ENCODE measurements around the gene CD3D. TPM values are rescaled to one million over a fixed set of nuclear protein-coding genes. Genes with fewer than 3 reads are reported as not detected.

The CD3D gene
- total and polyA plus RNA-seq, 2 of the 4 experiments (the other 2 are of a cell fraction): not detected

DNA sequence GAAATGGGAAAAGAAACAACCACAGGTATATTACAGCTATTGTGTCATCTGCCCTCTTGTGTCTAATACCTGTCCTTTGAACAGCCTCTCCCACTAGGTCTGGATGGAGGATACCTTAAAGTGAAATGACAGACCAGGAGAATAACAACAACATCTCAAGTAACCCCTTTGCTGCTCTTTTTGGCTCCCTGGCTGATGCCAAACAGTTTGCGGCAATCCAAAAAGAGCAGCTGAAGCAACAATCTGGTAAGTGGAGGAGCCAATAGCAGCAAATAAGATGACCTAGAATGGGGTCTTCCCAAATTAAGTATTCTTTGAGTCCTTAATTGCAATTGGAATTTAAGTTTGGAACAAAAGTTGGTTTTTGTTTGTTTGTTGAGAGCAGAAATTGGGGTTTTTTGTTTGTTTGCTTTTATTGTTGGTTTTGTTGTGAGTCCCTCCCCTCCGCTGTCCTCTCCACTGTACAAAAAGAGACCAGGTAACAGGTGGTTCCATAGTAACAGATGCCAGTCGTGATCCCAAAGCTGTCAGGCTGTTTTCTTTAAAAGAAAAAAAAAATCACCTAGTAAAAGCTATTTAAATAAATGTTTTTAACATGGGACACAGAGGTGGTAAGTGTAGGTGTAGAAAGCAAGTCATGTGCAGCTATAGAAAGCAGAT lies 22.6 kb upstream of the CD3D start:
- Histone ChIP-seq H2AK9ac (replicated peaks; ENCODE audit: low read depth, low read length, poor library complexity) (no peak overlapping the region), H3K4ac (ENCODE audit: low read depth, low read length) (no peak overlapping the region), H3K4me1 (ENCODE audit: control insufficient read depth, insufficient read depth, low read length) (peaks cover 2% of the 10 kb centered on the region; the same call in 1 of the 2 replicates), H3K9me1 (ENCODE audit: insufficient read depth, low read length) (peaks cover 2% of the 10 kb centered on the region; the same call in 1 of the 2 replicates), H3K27ac (ENCODE audit: insufficient read depth, low read length) (no peak overlapping the region), H3K14ac (replicated peaks; ENCODE audit: low read depth, low read length) (no peak overlapping the region), H3K4me3 (ENCODE audit: insufficient read depth, low read depth, low read length) (no peak overlapping the region), H3K27me3 (ENCODE audit: control insufficient read depth, insufficient read depth, low read length) (no peaks in the 10 kb centered on the region), H3K56ac (ENCODE audit: extremely low read depth, insufficient read depth, low read length) (no peak overlapping the region), H2BK15ac (ENCODE audit: low read depth, low read length) (no peak overlapping the region), H3K36me3 (ENCODE audit: control insufficient read depth, insufficient read depth, low read length) (peaks cover 19% of the 10 kb centered on the region), H2BK120ac (ENCODE audit: low read depth, low read length) (no peak overlapping the region), H3K9ac (ENCODE audit: low read depth, low read length) (no peak overlapping the region), H3K23ac (ENCODE audit: low read depth, low read length) (no peak overlapping the region), H2AK5ac (ENCODE audit: low read depth, low read length) (no peak overlapping the region), H2AFZ (replicated peaks; ENCODE audit: low read length, poor library complexity) (no peak overlapping the region), H3K79me1 (ENCODE audit: low read depth in 1 of 2, low read length in 2 of 2) (peaks cover 24 to 32% of the 10 kb centered on the region in 2 experiments), H4K91ac (ENCODE audit: insufficient read depth, low read depth, low read length) (no peak overlapping the region), H2BK5ac (ENCODE audit: low read depth, low read length, poor library complexity, severe bottlenecking) (no peak overlapping the region), H2BK20ac (ENCODE audit: low read depth, low read length) (no peak overlapping the region), H4K5ac (ENCODE audit: low read depth, low read length) (no peak overlapping the region), H3K9me3 (ENCODE audit: control insufficient read depth, insufficient read depth, low read length) (no peaks in the 10 kb centered on the region), H4K20me1 (ENCODE audit: insufficient read depth, low read length) (peaks cover 3% of the 10 kb centered on the region; the same call in 1 of the 2 replicates), H4K8ac (ENCODE audit: low read depth in 2 of 2, low read length in 2 of 2) (no peak overlapping the region), H3K18ac (ENCODE audit: low read depth, low read length) (no peak overlapping the region), H3K4me2 (ENCODE audit: low read depth, low read length) (no peak overlapping the region)
- POLR2A ChIA-PET (ENCODE audit: unreplicated experiment): no interaction called here
- TF ChIP-seq RCOR1 (IDR thresholded peaks at IDR 0.05; ENCODE audit: insufficient replicate concordance, low read length) (no peak), CHD1 (IDR thresholded peaks at IDR 0.05; ENCODE audit: low read depth, low read length) (no peak), NFE2L2 (IDR thresholded peaks at IDR 0.05; ENCODE audit: low read depth, low read length) (no peak), MAZ (IDR thresholded peaks at IDR 0.05; ENCODE audit: borderline replicate concordance, low read depth, low read length) (no peak), MXI1 (IDR thresholded peaks at IDR 0.05; ENCODE audit: borderline replicate concordance, low read depth, low read length) (no peak), BHLHE40 (IDR thresholded peaks at IDR 0.05; ENCODE audit: low read depth, low read length) (no peak), SMC3 (IDR thresholded peaks at IDR 0.05; ENCODE audit: low read depth, low read length) (no peak), FOS (IDR thresholded peaks at IDR 0.05; ENCODE audit: low read depth, low read length) (no peak), CEBPB (IDR thresholded peaks at IDR 0.05; ENCODE audit: low read depth, low read length) (no peak), RAD21 (IDR thresholded peaks at IDR 0.05; ENCODE audit: low read length) (no peak), POLR2A (IDR thresholded peaks at IDR 0.05; ENCODE audit: low read depth, low read length) (no peak), MAFK (IDR thresholded peaks at IDR 0.05; ENCODE audit: low read depth, low read length) (no peak), RFX5 (IDR thresholded peaks at IDR 0.05; ENCODE audit: low read depth, low read length) (no peak)
- TF ChIP-seq, protein P1, sequence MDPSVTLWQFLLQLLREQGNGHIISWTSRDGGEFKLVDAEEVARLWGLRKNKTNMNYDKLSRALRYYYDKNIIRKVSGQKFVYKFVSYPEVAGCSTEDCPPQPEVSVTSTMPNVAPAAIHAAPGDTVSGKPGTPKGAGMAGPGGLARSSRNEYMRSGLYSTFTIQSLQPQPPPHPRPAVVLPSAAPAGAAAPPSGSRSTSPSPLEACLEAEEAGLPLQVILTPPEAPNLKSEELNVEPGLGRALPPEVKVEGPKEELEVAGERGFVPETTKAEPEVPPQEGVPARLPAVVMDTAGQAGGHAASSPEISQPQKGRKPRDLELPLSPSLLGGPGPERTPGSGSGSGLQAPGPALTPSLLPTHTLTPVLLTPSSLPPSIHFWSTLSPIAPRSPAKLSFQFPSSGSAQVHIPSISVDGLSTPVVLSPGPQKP (IDR thresholded peaks at IDR 0.05; ENCODE audit: borderline replicate concordance, low read depth, low read length): no peak
- TF ChIP-seq, protein P2, sequence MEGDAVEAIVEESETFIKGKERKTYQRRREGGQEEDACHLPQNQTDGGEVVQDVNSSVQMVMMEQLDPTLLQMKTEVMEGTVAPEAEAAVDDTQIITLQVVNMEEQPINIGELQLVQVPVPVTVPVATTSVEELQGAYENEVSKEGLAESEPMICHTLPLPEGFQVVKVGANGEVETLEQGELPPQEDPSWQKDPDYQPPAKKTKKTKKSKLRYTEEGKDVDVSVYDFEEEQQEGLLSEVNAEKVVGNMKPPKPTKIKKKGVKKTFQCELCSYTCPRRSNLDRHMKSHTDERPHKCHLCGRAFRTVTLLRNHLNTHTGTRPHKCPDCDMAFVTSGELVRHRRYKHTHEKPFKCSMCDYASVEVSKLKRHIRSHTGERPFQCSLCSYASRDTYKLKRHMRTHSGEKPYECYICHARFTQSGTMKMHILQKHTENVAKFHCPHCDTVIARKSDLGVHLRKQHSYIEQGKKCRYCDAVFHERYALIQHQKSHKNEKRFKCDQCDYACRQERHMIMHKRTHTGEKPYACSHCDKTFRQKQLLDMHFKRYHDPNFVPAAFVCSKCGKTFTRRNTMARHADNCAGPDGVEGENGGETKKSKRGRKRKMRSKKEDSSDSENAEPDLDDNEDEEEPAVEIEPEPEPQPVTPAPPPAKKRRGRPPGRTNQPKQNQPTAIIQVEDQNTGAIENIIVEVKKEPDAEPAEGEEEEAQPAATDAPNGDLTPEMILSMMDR (conservative IDR thresholded peaks at IDR 0.05; ENCODE audit: low read depth, low read length): no peak
- TF ChIP-seq, protein P3, sequence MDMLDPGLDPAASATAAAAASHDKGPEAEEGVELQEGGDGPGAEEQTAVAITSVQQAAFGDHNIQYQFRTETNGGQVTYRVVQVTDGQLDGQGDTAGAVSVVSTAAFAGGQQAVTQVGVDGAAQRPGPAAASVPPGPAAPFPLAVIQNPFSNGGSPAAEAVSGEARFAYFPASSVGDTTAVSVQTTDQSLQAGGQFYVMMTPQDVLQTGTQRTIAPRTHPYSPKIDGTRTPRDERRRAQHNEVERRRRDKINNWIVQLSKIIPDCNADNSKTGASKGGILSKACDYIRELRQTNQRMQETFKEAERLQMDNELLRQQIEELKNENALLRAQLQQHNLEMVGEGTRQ (IDR thresholded peaks at IDR 0.05; ENCODE audit: low read depth, low read length): no peak
- dilution Hi-C loops (cut with HindIII; ENCODE audit: low sequenced_read_pairs, unreplicated experiment): no loop called here
- ATAC-seq (ENCODE audit: low read depth) (no peak), DNase-seq (no peak)
- no TSS peak for BruUV-seq (replicated peaks)
- no CpG with 5 or more reads among the region's 3 CpGs for WGBS, 2 experiments (ENCODE audit: extremely low coverage in 2 of 2, insufficient read length in 1 of 2)
- CTCF ChIA-PET: interaction anchor here (1.2 to 1.9 kb wide), 2 partner anchors 17 to 166 kb away, joined by 3 to 4 read pairs; no protein-coding TSS in a partner anchor
- intact Hi-C loops (cut with micrococcal nuclease): no loop called here
- in situ Hi-C loops (cut with MboI; ENCODE audit: low sequenced_read_pairs): loop anchor here (25.0 kb wide), 1 partner anchor 1003 kb away; no protein-coding TSS in a partner anchor
